ENCODE measurements around the gene HIVEP2.

HIVEP2 gene

DNA sequence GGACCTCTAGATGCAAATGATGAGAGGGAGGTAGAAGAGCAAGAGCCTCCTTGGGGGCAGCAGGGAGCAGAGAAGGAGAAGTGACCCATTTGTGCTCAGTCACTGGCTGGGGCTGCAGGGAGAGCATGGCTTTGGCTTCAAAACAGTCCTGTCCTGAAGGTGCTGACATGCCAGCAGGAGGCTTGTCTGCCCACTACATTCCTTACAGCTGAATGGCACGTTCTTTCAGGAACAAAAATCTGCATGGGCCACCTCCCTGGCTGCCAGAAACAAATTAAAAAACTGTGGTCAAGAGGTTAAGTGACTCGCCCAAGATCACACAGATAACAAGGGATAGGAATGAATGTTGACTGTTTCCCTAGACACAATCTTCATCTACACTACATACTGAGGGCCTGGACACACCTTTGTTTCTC lies 188.8 kb downstream of the HIVEP2 start:
- no peak overlapping the region for H3K9ac ChIP-seq (ENCODE audit: low read depth in 1 of 2, low read length in 2 of 2)
- H3K4me1 ChIP-seq (ENCODE audit: control insufficient read depth in 1 of 2, insufficient read depth in 2 of 2, low read length in 2 of 2): no peaks in the 10 kb centered on the region
- no peak overlapping the region for H3K27ac ChIP-seq (ENCODE audit: low read depth, low read length)
- H3K27me3 ChIP-seq (ENCODE audit: control insufficient read depth in 1 of 2, insufficient read depth in 2 of 2, low read length in 2 of 2): no peaks in the 10 kb centered on the region
- H3K4me3 ChIP-seq (ENCODE audit: low read depth in 1 of 2, low read length in 2 of 2): no peak overlapping the region
- H3K36me3 ChIP-seq (ENCODE audit: control insufficient read depth in 1 of 2, insufficient read depth in 2 of 2, low read length in 2 of 2): peaks cover 38 to 44% of the 10 kb centered on the region in 2 donors
- H3K9me3 ChIP-seq (ENCODE audit: control insufficient read depth in 1 of 2, low read length in 2 of 2): no peaks in the 10 kb centered on the region

DNA sequence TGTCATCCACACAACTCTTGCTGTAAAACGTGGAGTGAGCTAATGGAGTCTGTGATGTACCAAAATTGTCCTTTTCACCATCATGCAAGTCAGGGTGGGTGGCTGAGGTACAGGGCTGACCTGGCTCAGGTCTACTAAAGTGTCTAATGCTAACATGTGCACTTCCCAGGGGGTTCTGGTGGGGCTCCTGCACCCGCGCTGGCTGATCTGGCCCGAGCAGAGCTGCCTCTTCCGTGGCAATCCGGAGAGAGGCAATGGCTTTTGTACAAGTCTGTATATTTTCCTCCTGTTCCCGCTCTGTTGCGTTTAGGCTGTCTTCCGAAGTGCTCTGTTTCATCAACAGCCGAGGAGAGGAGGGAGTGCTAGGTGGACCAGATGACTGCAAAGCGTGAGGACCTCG lies 191.8 kb downstream of the HIVEP2 start:
- Histone ChIP-seq H3K27me3 (ENCODE audit: control insufficient read depth in 1 of 2, insufficient read depth in 2 of 2, low read length in 2 of 2) (no peaks in the 10 kb centered on the region), H3K27ac (ENCODE audit: low read depth, low read length) (no peak overlapping the region), H3K4me1 (ENCODE audit: control insufficient read depth in 1 of 2, insufficient read depth in 2 of 2, low read length in 2 of 2) (no peaks in the 10 kb centered on the region), H3K4me3 (ENCODE audit: low read depth in 1 of 2, low read length in 2 of 2) (no peak overlapping the region), H3K36me3 (ENCODE audit: control insufficient read depth in 1 of 2, insufficient read depth in 2 of 2, low read length in 2 of 2) (peaks cover 12 to 22% of the 10 kb centered on the region in 2 donors), H3K9ac (ENCODE audit: low read depth in 1 of 2, low read length in 2 of 2) (no peak overlapping the region), H3K9me3 (ENCODE audit: control insufficient read depth in 1 of 2, low read length in 2 of 2) (no peaks in the 10 kb centered on the region)

DNA sequence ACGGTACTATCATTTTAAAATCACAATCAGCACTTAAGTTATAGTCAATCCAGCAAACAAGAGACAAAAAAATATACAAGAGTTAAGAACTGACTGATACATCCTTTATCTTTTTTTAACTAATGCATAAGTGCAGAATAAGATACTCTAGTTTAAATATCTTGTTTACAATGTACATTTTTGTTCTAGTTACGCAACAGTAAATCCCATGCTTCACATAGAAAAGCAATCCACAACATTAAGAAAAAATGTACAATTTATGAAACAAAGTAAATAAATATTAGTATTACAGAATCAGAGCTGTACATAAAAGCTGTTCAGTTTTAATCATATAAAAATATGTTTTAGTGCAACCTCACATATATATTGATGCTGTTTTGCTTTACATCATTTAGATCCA lies 192.6 kb downstream of the HIVEP2 start:
- peaks cover 12 to 17% of the 10 kb centered on the region in 2 donors for H3K36me3 ChIP-seq (ENCODE audit: control insufficient read depth in 1 of 2, insufficient read depth in 2 of 2, low read length in 2 of 2)
- no peaks in the 10 kb centered on the region for H3K27me3 ChIP-seq (ENCODE audit: control insufficient read depth in 1 of 2, insufficient read depth in 2 of 2, low read length in 2 of 2)
- no peak overlapping the region for H3K27ac ChIP-seq (ENCODE audit: low read depth, low read length)
- no peak overlapping the region for H3K4me3 ChIP-seq (ENCODE audit: low read depth in 1 of 2, low read length in 2 of 2)
- no peak overlapping the region for H3K9ac ChIP-seq (ENCODE audit: low read depth in 1 of 2, low read length in 2 of 2)
- no peaks in the 10 kb centered on the region for H3K4me1 ChIP-seq (ENCODE audit: control insufficient read depth in 1 of 2, insufficient read depth in 2 of 2, low read length in 2 of 2)
- H3K9me3 ChIP-seq (ENCODE audit: control insufficient read depth in 1 of 2, low read length in 2 of 2): no peaks in the 10 kb centered on the region

- Histone ChIP-seq H3K4me1 (ENCODE audit: control insufficient read depth in 1 of 2, insufficient read depth in 2 of 2, low read length in 2 of 2) (no peaks in the 10 kb centered on the region), H3K36me3 (ENCODE audit: control insufficient read depth in 1 of 2, insufficient read depth in 2 of 2, low read length in 2 of 2) (peaks cover 12 to 14% of the 10 kb centered on the region in 2 donors), H3K27me3 (ENCODE audit: control insufficient read depth in 1 of 2, insufficient read depth in 2 of 2, low read length in 2 of 2) (no peaks in the 10 kb centered on the region), H3K4me3 (ENCODE audit: low read depth in 1 of 2, low read length in 2 of 2) (no peak overlapping the region), H3K9ac (ENCODE audit: low read depth in 1 of 2, low read length in 2 of 2) (no peak overlapping the region), H3K27ac (ENCODE audit: low read depth, low read length) (no peak overlapping the region), H3K9me3 (ENCODE audit: control insufficient read depth in 1 of 2, low read length in 2 of 2) (no peaks in the 10 kb centered on the region)
Observed at GRCh38 chr6:142751452-142751851, 193.5 kb downstream of the HIVEP2 start.

DNA sequence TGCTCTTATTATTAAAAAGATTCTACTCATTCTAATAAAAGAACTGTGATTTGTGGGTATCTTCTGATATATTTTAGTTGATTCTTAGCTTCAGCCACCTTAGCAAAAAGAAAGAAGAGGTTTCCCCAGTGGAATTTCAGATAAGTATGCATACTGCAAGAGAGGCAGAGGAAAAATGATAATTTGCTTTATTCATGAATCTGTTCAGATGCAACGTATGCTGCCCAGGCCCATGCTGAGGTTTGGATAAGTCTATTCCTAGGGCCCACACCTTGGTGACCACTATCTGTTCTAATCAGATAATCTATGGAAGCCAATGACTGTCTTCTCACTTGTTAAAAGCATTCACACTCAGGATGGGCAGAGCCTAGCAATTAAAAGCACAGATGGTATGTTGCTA lies 194.0 kb downstream of the HIVEP2 start:
- no peak overlapping the region for H3K27ac ChIP-seq (ENCODE audit: low read depth, low read length)
- peaks cover 9 to 10% of the 10 kb centered on the region in 2 donors for H3K36me3 ChIP-seq (ENCODE audit: control insufficient read depth in 1 of 2, insufficient read depth in 2 of 2, low read length in 2 of 2)
- H3K4me3 ChIP-seq (ENCODE audit: low read depth in 1 of 2, low read length in 2 of 2): no peak overlapping the region
- no peaks in the 10 kb centered on the region for H3K4me1 ChIP-seq (ENCODE audit: control insufficient read depth in 1 of 2, insufficient read depth in 2 of 2, low read length in 2 of 2)
- no peak overlapping the region for H3K9ac ChIP-seq (ENCODE audit: low read depth in 1 of 2, low read length in 2 of 2)
- no peaks in the 10 kb centered on the region for H3K9me3 ChIP-seq (ENCODE audit: control insufficient read depth in 1 of 2, low read length in 2 of 2)
- H3K27me3 ChIP-seq (ENCODE audit: control insufficient read depth in 1 of 2, insufficient read depth in 2 of 2, low read length in 2 of 2): no peaks in the 10 kb centered on the region

DNA sequence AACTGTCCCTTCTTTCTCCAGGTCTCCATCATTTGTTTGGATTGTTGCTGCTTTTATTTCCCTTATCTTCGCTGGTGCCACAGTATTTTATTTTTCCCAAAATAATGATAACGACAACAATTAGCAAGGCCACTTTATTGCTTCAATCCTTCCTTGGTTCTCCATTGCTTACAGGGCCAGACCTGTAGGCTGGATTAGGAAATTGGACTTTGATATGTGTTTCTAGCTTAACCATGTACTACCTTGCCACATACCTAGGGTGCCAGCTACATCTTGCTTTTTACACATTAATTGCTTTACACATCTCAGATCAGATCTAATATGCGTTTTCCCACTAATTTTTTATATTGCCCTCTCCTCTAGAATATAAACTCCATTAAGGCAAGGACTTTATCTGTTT lies 195.4 kb downstream of the HIVEP2 start:
- H3K9ac ChIP-seq (ENCODE audit: low read depth in 1 of 2, low read length in 2 of 2): no peak overlapping the region
- no peak overlapping the region for H3K27ac ChIP-seq (ENCODE audit: low read depth, low read length)
- no peaks in the 10 kb centered on the region for H3K9me3 ChIP-seq (ENCODE audit: control insufficient read depth in 1 of 2, low read length in 2 of 2)
- peaks cover 7 to 9% of the 10 kb centered on the region in 2 donors for H3K36me3 ChIP-seq (ENCODE audit: control insufficient read depth in 1 of 2, insufficient read depth in 2 of 2, low read length in 2 of 2)
- H3K4me3 ChIP-seq (ENCODE audit: low read depth in 1 of 2, low read length in 2 of 2): no peak overlapping the region
- H3K4me1 ChIP-seq (ENCODE audit: control insufficient read depth in 1 of 2, insufficient read depth in 2 of 2, low read length in 2 of 2): no peaks in the 10 kb centered on the region
- no peaks in the 10 kb centered on the region for H3K27me3 ChIP-seq (ENCODE audit: control insufficient read depth in 1 of 2, insufficient read depth in 2 of 2, low read length in 2 of 2)

- no peaks in the 10 kb centered on the region for H3K4me1 ChIP-seq (ENCODE audit: control insufficient read depth in 1 of 2, insufficient read depth in 2 of 2, low read length in 2 of 2)
- no peaks in the 10 kb centered on the region for H3K9me3 ChIP-seq (ENCODE audit: control insufficient read depth in 1 of 2, low read length in 2 of 2)
- no peak overlapping the region for H3K9ac ChIP-seq (ENCODE audit: low read depth in 1 of 2, low read length in 2 of 2)
- no peaks in the 10 kb centered on the region for H3K27me3 ChIP-seq (ENCODE audit: control insufficient read depth in 1 of 2, insufficient read depth in 2 of 2, low read length in 2 of 2)
- H3K4me3 ChIP-seq (ENCODE audit: low read depth in 1 of 2, low read length in 2 of 2): no peak overlapping the region
- H3K36me3 ChIP-seq (ENCODE audit: control insufficient read depth in 1 of 2, insufficient read depth in 2 of 2, low read length in 2 of 2): no peaks in the 10 kb centered on the region
- no peak overlapping the region for H3K27ac ChIP-seq (ENCODE audit: low read depth, low read length)
Observed at GRCh38 chr6:142746524-142746923, 198.5 kb downstream of the HIVEP2 start.

DNA sequence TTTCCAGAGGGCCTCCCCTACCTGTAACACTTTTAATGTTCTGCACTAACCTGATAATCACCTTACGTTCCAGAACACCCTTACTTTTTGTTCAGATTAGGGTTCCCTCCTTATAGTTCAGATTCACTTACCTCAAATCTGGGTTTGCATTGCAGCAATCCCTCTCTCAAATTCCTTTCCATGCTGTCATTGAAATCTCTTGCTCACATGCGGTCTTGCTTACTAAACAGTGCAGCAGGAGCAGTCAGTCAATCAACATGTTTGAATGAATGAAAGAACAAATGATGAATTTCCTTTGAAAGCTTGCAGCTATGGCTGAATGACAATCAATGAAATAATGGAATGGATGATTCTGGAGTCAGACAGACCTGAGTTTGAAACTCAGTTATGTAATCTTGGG lies 200.1 kb downstream of the HIVEP2 start:
- Histone ChIP-seq H3K9me3 (ENCODE audit: control insufficient read depth in 1 of 2, low read length in 2 of 2) (no peaks in the 10 kb centered on the region), H3K27ac (ENCODE audit: low read depth, low read length) (no peak overlapping the region), H3K9ac (ENCODE audit: low read depth in 1 of 2, low read length in 2 of 2) (no peak overlapping the region), H3K4me3 (ENCODE audit: low read depth in 1 of 2, low read length in 2 of 2) (no peak overlapping the region), H3K4me1 (ENCODE audit: control insufficient read depth in 1 of 2, insufficient read depth in 2 of 2, low read length in 2 of 2) (no peaks in the 10 kb centered on the region), H3K36me3 (ENCODE audit: control insufficient read depth in 1 of 2, insufficient read depth in 2 of 2, low read length in 2 of 2) (no peaks in the 10 kb centered on the region), H3K27me3 (ENCODE audit: control insufficient read depth in 1 of 2, insufficient read depth in 2 of 2, low read length in 2 of 2) (no peaks in the 10 kb centered on the region)

- Histone ChIP-seq H3K4me3 (ENCODE audit: low read depth in 1 of 2, low read length in 2 of 2) (no peak overlapping the region), H3K9ac (ENCODE audit: low read depth in 1 of 2, low read length in 2 of 2) (no peak overlapping the region), H3K36me3 (ENCODE audit: control insufficient read depth in 1 of 2, insufficient read depth in 2 of 2, low read length in 2 of 2) (no peaks in the 10 kb centered on the region), H3K9me3 (ENCODE audit: control insufficient read depth in 1 of 2, low read length in 2 of 2) (no peaks in the 10 kb centered on the region), H3K27me3 (ENCODE audit: control insufficient read depth in 1 of 2, insufficient read depth in 2 of 2, low read length in 2 of 2) (no peaks in the 10 kb centered on the region), H3K4me1 (ENCODE audit: control insufficient read depth in 1 of 2, insufficient read depth in 2 of 2, low read length in 2 of 2) (no peaks in the 10 kb centered on the region), H3K27ac (ENCODE audit: low read depth, low read length) (no peak overlapping the region)
Observed at GRCh38 chr6:142740449-142740848, 204.5 kb downstream of the HIVEP2 start.

GRCh38 chr6:142738731-142739130 lies 206.2 kb downstream of the HIVEP2 start:
- Histone ChIP-seq H3K4me3 (ENCODE audit: low read depth in 1 of 2, low read length in 2 of 2) (no peak overlapping the region), H3K9me3 (ENCODE audit: control insufficient read depth in 1 of 2, low read length in 2 of 2) (no peaks in the 10 kb centered on the region), H3K4me1 (ENCODE audit: control insufficient read depth in 1 of 2, insufficient read depth in 2 of 2, low read length in 2 of 2) (no peaks in the 10 kb centered on the region), H3K27me3 (ENCODE audit: control insufficient read depth in 1 of 2, insufficient read depth in 2 of 2, low read length in 2 of 2) (no peaks in the 10 kb centered on the region), H3K9ac (ENCODE audit: low read depth in 1 of 2, low read length in 2 of 2) (no peak overlapping the region), H3K27ac (ENCODE audit: low read depth, low read length) (no peak overlapping the region), H3K36me3 (ENCODE audit: control insufficient read depth in 1 of 2, insufficient read depth in 2 of 2, low read length in 2 of 2) (no peaks in the 10 kb centered on the region)

- Histone ChIP-seq H3K36me3 (ENCODE audit: control insufficient read depth in 1 of 2, insufficient read depth in 2 of 2, low read length in 2 of 2) (no peaks in the 10 kb centered on the region), H3K9me3 (ENCODE audit: control insufficient read depth in 1 of 2, low read length in 2 of 2) (no peaks in the 10 kb centered on the region), H3K27me3 (ENCODE audit: control insufficient read depth in 1 of 2, insufficient read depth in 2 of 2, low read length in 2 of 2) (no peaks in the 10 kb centered on the region), H3K9ac (ENCODE audit: low read depth in 1 of 2, low read length in 2 of 2) (no peak overlapping the region), H3K4me3 (ENCODE audit: low read depth in 1 of 2, low read length in 2 of 2) (no peak overlapping the region), H3K27ac (ENCODE audit: low read depth, low read length) (no peak overlapping the region), H3K4me1 (ENCODE audit: control insufficient read depth in 1 of 2, insufficient read depth in 2 of 2, low read length in 2 of 2) (no peaks in the 10 kb centered on the region)
Observed at GRCh38 chr6:142738035-142738396, 207.0 kb downstream of the HIVEP2 start.

Data from duodenal mucosa (tissue), 2 donors.